HCT116 (cell line): ENCODE results near the gene OTOA.
"Not testable (repeated sequence)": the region's sequence is repeated elsewhere in the genome, so short reads cannot be mapped to it uniquely, and the experiment has no call there.

ENCODE experiments used
- JUND ChIP-seq: IDR thresholded peaks from 2 replicates; pipeline ENCODE4 v1.6.1; 2012
- POLR2A ChIP-seq: IDR thresholded peaks from 2 replicates; pipeline ENCODE4 v1.7.0; 2011; ENCODE audit warnings: borderline replicate concordance; ENCODE audit not compliant: insufficient read depth, insufficient read length; ENCODE audit errors: extremely low read depth
- RAD21 ChIP-seq: IDR thresholded peaks from 2 replicates; pipeline ENCODE4 v1.6.1; 2012; ENCODE audit warnings: low read depth, mild to moderate bottlenecking
- SP1 ChIP-seq: IDR thresholded peaks from 2 replicates; pipeline ENCODE4 v1.6.1; 2012; ENCODE audit warnings: low read depth
- TCF7L2 ChIP-seq: IDR thresholded peaks from 2 replicates; pipeline ENCODE4 v1.7.0; 2011; ENCODE audit warnings: borderline replicate concordance, inconsistent platforms; ENCODE audit not compliant: insufficient read depth, insufficient read length; ENCODE audit errors: extremely low read depth
- TF ChIP-seq, protein P1 (sequence below), 3 experiments: fragments of 200-600 bp in 1 of 3; sonication (generic) in 1 of 3; IDR thresholded peaks in 2 of 3; conservative IDR thresholded peaks in 1 of 3; 2 replicates each; pipeline ENCODE4 v1.5.1; 2012 to 2017; ENCODE audit warnings: low read depth in 2 of 3, low read length in 2 of 3, antibody characterized with exemption in 1 of 3, borderline replicate concordance in 1 of 3, control low read depth in 1 of 3, mild to moderate bottlenecking in 1 of 3, mixed read lengths in 1 of 3, mixed run types in 1 of 3, moderate library complexity in 1 of 3; ENCODE audit not compliant: insufficient read depth in 1 of 3
- TF ChIP-seq, protein P2 (sequence below): IDR thresholded peaks from 2 replicates; pipeline ENCODE4 v1.6.1; 2012

DNA sequence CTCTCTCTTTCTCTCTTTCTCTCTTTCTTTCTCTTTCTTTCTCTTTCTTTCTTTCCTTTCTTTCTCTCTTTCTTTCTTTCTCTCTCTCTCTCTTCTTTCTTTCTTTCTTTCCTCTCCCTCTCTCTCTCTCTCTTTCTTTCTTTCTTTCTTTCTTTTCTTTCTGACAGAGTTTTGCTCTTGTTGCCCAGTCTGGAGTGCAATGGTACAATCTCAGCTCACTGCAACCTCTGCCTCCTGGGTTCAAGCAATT, 50.5 kb downstream of the OTOA start:
- TF ChIP-seq, protein P1, sequence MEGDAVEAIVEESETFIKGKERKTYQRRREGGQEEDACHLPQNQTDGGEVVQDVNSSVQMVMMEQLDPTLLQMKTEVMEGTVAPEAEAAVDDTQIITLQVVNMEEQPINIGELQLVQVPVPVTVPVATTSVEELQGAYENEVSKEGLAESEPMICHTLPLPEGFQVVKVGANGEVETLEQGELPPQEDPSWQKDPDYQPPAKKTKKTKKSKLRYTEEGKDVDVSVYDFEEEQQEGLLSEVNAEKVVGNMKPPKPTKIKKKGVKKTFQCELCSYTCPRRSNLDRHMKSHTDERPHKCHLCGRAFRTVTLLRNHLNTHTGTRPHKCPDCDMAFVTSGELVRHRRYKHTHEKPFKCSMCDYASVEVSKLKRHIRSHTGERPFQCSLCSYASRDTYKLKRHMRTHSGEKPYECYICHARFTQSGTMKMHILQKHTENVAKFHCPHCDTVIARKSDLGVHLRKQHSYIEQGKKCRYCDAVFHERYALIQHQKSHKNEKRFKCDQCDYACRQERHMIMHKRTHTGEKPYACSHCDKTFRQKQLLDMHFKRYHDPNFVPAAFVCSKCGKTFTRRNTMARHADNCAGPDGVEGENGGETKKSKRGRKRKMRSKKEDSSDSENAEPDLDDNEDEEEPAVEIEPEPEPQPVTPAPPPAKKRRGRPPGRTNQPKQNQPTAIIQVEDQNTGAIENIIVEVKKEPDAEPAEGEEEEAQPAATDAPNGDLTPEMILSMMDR (IDR thresholded peaks at IDR 0.05 in 2 of 3, conservative IDR thresholded peaks at IDR 0.05 in 1 of 3; ENCODE audit: borderline replicate concordance in 1 of 3, insufficient read depth in 1 of 3, low read depth in 2 of 3, low read length in 2 of 3), result not testable (repeated sequence)
- TF ChIP-seq RAD21, SP1, POLR2A, TCF7L2, JUND: not testable (repeated sequence)
- TF ChIP-seq, protein P2, sequence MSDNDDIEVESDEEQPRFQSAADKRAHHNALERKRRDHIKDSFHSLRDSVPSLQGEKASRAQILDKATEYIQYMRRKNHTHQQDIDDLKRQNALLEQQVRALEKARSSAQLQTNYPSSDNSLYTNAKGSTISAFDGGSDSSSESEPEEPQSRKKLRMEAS, result not testable (repeated sequence)
